ENCODE measurements around the gene PPP1R7.

The PPP1R7 gene

DNA sequence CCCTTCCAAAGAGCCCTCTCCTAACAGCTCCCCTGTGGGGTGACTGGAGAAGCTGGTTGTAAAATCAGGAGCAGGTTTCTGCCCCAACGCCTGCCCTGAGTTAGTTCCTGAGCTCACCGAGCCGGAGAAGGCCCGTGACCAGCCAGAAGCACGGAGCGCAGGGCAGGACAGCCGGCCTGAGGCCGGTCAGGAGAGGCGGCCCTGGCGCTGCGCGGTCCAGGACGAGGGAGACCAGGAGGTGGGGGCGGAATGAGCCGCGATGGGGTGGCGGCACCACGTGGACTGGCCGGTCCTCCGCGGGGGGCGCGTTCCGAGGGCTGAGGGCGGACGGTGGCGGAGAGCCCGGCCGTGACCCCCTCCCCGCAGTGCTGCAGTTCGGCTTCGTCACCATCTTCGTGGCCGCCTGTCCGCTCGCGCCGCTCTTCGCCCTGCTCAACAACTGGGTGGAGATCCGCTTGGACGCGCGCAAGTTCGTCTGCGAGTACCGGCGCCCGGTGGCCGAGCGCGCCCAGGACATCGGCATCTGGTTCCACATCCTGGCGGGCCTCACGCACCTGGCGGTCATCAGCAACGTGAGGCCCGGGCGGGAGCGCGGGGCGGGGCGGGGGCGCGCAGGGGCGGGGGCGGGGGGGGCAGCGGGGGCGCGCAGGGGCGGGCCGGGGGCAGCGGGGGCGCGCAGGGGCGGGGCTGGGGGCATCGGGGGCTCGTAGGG is 67.2 kb downstream of the PPP1R7 start:
- peak in 1 of 2 experiments; percentile 35 for DNase-seq

DNA sequence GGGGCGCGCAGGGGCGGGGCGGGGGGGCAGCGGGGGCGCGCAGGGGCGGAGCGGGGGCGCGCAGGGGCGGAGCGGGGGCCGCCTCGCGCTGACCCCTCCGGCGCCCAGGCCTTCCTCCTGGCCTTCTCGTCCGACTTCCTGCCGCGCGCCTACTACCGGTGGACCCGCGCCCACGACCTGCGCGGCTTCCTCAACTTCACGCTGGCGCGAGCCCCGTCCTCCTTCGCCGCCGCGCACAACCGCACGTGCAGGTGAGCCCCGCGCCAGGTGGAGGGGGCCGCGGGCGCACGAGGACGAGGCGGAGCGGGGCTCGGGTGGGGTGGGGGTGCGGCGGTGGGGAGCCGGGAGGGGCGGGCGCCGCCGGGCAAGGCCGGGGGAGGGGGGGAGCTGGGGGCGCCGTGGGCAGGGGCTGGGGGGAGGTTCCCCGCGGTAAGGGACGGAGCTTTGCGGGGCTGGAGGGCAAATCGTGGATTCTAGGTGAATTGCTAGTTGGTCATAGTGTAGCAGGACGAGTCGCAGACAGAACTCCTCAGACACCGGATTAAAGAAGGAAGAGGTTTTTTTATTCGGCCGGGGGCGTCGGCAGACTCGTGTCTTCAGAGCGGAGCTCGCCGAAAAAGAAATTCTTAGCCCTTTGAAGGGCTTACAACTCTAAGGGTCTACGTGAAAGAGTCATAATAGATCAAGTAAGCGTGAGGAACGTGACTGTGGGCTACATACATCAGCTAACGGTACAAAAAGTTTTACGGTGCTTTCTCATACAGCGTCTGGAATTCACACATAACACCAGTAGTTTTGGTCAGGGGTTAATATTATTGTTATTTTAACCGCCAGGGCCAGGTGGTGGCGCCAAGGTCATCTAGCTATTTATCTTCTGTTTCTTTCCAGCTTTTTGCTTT is 68.1 kb downstream of the PPP1R7 start:
- DNase-seq, result peak in 1 of 2 experiments; percentile 28

DNA sequence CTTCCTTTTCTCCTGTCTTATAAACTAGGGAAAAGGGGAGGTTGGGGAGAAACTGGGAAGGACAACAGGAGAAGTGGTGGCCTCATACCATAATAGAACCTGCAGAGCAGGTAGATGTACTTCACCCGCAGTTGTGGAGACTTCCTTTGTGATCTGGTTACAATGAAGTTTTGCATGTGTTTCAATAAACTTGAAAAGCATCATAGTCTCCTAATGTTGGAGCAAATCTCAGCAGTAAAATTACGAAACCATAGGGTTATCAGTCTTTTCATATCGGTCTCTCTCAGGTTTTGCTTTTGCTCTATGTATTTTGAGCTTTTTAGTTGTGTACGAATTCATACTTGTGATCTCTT is 68.7 kb downstream of the PPP1R7 start:
- DNase-seq, result no peak

DNA sequence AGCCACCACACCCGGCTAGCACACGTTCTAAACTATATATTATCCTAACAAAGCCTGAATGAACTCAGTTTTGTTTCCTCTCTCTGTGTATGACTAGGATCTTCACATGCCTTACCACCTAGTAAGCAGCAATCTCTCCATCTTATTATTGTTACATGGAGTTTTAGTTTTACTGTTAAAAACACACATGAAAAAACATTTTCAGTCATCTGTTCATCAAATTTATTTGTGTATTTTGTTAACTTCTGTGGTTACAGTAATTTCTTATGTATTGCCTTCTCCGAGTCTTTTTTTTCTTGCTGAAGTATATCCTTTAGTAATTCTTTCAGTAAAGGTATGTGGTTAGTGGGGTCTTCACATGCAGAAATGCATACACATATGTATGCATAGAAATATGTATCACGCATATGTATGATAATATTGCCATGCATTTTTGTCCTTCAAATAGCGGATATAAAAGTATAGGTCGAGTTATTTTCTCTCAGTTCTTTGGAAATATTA is 69.6 kb downstream of the PPP1R7 start:
- DNase-seq, result no peak

DNA sequence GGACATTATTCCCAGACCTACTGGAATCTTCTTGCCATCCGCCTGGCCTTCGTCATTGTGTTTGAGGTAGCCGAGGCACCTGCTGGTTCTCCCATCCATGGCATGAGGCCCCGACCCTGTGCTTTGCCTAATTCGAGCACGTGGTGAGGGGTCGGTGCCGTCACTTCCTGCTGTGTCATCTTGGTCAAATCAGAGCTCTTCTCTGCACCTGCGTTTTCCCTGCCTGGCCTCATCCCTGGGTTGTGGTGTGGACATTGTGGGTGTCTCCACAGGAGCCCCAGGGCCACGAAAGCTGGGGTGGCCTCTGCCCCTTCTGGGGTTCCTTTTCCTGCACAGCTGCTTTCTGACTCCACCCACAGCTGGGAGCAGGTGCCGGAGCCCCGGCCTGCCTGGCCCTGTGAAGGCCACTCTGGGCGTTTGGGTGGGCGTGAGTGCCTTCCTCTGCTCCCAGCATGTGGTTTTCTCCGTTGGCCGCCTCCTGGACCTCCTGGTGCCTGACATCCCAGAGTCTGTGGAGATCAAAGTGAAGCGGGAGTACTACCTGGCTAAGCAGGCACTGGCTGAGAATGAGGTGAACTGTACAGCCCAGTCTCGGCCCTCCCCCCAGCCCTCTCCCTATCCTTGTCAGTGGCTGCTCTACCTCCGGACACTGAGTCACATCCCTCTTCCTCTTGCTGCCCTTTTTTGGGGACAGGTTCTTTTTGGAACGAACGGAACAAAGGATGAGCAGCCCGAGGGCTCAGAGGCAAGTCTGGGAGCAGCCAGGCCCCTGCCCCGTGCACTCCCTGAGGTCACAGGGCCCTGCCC is 73.1 kb downstream of the PPP1R7 start:
- DNase-seq, result no peak

DNA sequence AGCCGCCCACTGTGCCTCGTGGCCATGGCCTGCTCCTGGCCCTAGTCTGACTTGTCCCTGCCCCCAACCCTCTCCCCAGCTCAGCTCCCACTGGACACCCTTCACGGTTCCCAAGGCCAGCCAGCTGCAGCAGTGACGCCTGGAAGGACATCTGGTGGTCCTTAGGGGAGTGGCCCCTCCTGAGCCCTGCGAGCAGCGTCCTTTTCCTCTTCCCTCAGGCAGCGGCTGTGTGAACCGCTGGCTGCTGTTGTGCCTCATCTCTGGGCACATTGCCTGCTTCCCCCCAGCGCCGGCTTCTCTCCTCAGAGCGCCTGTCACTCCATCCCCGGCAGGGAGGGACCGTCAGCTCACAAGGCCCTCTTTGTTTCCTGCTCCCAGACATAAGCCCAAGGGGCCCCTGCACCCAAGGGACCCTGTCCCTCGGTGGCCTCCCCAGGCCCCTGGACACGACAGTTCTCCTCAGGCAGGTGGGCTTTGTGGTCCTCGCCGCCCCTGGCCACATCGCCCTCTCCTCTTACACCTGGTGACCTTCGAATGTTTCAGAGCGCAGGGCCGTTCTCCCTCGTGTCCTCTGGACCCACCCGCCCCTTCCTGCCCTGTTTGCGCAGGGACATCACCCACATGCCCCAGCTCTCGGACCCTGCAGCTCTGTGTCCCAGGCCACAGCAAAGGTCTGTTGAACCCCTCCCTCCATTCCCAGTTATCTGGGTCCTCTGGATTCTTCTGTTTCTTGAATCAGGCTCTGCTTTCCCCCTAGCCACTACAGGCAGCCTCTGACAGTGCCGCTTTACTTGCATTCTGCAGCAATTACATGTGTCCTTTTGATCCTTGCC is 74.0 kb downstream of the PPP1R7 start:
- DNase-seq, result peak in 1 of 2 experiments; percentile 13

DNA sequence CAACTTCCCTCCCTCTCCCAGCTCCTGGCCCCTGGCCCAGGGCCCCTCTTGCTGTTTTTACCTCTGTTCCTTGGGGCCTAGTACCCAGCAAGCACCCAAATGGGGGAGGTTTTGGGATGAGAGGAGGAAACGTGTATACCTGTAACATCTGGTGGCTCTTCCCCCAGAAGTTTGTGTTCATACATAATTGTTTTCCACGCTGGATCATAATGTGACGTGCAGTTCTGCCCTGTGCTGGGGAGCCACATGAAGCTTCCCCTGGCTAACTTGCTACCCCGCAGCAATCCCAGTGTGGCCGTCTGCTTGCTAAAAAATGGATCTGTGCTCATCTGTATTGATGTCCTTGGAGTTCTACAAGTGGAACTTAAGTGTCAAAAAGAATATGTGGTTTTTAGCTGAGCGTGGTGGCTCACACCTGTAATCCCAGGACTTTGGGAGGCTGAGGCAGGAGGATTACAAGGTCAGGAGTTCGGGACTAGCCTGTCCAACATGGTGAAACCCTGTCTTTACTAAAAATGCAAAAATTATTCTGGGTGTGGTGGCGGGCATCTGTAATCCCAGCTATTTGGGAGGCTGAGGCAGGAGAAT is 74.7 kb downstream of the PPP1R7 start:
- no peak for DNase-seq

DNA sequence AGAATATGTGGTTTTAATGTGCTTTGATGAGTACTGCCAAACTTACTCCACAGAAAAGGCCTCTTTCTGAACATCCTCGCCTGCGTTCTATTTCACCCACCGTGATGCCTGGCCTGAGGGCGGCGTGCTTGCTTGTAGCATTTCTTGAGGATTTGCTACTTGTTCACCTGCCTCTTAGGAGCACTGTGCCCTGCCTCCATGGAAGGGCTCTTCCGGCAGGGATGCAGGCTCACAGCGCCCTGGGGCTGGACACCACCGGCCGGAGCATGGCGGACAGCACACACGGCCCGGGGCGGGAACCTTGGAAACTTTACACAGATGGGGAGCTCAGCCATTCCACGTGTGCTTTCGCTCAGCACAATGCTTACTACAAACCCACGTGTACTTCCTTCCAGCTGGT is 75.3 kb downstream of the PPP1R7 start:
- DNase-seq, result no peak

DNA sequence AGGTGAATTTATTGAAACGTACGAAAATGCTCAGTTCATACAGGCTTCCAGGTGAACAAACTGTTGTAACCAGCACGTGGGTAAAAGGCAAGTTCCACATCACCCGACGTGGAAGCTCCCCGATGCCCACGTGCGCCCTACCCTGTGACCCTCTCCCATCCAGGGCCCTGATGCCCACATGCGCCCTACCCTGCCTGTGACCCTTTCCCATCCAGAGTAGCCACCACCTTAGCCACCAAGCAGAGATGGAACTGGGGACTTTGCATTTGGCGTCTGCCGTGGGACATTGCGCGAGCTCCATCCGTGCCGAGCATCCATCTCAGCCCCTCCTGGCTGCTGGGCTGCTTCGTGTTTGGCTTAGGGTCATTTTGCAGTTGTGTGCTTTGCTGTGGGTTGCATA is 75.7 kb downstream of the PPP1R7 start:
- no peak for DNase-seq

DNA sequence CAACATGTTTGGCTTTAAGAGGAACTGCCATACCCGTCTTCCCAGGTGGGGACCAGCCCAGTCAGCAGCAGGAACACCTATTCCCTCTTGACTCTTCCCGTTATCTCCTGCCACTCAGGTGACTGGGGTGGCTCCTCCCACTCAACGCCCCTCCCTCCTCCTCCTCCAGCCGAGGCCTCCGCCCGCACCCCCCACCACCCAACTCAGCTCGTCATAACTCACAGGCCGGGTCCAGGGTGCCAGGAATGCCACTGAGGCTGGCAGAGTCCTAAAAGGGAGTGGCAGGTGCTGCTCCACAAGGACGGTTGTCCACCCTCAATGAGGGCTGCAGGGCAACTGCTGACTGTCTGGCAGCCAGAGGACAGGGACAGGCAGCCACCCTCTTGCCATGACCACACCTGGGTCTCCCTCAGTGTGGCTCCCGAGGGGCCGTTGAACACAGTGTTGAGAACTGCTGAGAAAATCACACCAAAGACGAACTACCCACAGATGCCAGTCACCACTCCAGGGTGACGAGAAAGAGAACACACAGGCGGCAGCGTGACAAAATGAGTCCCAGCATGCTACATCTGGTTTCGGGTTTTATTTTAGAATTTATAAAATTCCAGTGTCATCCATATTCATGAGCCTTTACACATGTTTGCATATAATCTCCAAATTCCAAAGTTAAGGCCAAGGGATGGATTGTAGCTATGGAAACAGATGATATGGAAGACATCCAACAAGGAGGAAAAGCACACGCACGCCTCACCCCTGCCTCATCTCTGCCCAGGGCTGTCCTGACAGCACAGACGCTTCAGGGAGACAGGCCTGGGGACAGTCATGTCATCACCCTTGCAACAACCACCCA is 76.7 kb downstream of the PPP1R7 start:
- no peak for DNase-seq

DNA sequence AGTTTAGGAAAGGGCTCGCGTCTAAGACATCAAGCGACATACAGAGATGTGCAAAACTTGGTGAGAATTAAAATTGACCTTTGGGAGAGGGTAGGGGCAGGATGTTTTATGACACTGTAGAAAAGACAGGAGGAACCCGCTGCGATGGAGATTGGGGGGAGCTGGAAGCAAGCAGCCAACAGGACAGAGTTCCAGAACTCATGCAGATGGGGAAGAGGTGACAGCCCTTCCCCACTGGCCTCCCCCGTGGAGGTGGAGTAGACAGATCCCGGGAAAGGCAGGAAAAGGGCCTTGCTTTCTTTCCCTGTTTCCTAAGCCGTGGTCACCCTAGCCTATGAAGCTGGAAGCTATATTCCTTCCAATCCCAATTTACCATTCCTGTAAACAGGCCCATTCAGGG is 77.3 kb downstream of the PPP1R7 start:
- DNase-seq, result no peak

DNA sequence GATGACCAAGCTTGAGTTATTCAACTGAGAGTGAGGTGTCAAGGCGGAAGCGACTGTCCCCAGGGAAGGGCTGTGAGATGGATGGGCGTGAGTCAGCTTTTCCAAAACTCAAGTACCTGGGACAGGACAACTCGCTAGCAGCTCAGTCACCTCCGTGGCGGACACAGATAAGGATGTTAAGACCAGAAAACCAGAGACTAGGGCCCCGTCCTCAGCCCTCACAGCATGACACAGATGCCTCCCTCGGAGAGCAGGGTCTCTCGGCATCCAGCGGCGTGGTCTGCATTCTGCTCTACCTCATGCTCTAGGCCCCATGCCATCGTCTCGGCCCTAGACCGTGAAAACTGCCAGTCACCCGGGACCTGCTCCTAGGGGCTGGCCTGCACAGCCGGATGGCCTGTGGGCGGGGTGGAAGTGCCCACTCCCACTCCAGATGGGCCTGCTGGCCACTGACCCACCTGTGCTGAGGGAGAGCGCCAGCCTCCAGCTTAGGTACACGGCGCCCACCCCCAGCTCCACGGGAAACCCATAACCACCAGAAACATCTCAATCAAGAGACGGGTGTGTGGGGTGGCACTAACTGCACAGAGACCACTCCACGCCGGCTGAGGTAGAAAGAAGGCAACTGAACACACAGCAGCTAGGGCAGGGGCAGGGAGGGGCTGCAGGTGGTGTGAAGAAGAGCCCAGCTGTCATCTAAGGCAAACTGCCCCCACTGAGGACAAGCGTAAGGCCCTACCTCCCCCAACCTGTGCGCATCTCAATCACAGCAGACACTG is 78.0 kb downstream of the PPP1R7 start:
- DNase-seq, result no peak

DNA sequence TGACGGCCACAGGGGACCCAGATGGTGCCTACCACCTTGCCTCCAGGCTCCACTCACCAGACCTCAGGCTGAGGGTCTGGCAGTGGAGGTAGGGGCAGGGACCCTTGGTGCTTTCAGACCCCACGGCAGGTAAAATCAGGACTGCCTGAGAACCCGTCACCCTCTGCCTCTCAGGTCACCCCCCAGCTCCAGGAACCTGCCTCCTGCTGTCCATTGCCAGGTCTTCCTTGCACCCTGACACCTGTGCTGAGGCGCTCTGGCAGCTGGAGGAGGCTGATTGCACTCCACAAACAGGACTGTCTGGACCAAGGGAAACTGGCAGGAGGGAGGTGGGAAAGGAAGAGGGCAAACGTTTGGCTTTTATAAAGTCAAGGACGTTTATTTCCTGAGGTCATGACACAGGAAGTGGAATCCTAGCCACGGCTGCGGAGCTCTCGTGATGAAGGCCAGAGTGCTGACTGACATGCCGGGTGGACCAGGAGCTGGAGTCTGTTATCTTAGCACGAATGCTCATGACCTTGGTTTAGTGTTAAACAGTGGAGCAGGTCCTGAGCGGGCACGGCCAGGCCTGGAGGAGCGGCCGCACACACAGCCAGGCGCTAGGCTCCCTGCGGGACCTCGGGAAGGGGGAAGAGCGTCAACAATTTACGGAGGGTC is 78.7 kb downstream of the PPP1R7 start:
- no peak for DNase-seq

DNA sequence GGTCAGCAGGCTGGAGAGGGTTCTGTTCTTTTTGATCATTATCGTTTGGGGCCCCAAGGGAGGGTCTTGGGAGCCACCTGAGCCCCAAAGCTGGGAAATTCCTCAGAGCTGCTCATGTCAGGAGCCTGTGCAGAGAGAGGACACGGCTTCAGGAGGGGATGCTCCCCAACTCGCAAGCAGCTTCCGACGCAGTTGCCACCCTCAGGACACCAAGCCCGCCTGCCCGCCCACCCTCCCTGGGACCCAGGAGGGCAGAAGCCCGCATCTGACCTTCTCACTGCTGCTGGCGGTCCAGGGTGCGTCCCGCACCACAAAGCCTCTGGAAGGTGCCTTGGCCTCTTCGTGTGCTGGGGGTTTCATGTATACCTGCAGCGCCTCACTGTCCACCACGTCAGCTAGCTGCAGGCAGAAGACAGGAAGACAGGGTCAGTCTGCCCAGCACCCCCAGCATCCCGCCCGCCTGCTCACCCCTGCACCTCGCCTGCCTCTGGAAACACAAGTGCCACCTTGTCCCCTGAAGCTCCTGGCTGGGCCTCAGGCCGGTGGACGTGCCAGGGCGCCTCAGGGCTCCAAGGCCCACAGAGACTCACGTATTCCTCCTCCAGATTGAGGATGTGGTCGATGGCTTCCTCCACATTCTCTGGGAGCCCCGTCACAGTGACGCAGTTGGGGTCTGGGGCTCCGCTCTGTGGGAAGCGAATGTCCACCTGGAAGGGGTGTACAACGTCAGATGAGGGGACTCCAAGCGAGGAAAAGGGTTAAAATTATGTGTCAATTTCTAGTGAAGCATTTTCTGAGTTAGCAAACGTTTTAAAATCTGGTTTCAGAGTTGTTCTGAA is 79.5 kb downstream of the PPP1R7 start:
- DNase-seq, result no peak

DNA sequence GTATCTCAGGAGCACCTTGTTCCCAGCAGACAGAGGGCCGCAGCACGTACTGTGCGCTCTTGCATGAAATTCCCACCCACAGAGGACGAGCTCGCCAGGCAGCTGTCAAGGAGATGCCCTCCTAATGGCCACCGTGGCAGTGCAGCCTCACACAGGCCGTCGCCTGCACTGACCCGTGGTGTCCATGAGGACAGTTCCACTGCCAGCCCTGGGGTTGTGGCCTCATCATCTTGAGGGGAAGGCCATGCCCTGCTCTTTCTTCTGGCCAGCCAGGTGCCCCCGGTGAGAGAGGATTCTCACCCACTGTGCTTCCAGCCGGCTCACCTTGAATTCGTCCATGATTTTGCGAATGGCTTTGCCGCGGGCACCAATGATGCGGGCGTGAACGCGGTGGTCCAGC is 80.2 kb downstream of the PPP1R7 start:
- DNase-seq, result no peak

DNA sequence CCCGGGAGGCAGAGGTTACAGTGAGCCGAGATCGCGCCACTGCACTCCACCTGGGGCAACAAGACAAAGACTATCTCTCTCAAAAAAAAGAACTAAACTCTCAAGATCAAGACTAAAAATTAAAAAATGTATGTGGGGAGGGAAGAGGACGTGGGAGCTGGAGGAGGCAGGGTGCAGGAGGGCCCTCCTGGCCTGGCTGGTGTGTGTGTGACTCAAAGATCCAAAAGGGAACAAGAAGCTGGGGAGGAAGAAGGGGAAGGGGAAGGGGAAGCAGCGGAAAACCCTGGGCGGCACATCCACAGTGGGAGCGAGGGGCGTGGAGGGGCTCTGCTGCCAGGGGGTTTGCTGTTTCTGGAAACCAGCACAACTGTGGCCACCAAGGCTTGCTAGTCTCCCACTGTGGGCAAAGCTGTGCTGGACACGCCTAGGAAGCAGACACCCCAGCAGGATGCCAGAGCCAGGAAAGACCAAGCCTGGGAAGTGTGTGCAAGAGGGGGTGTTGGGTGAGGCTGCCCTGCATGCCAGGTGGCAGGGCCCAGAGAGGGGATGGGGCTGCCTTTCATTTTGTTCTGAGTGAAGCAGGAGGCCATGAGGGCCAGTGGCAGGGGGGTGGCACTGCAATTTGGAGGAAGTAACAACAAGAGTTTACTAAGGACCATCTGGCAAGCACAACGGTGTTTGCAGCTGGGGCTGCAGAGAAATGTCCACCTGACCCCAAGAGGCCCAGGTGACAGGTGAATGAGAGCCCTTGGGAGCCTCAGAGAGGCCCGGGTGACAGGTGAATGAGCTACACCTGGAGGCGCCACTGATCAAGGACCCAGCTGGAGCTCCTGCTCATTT is 82.7 kb downstream of the PPP1R7 start:
- no peak for DNase-seq

Measured in SW 1271 (cell line).